Measurements from ENCODE around the gene CYP39A1.

DNA sequence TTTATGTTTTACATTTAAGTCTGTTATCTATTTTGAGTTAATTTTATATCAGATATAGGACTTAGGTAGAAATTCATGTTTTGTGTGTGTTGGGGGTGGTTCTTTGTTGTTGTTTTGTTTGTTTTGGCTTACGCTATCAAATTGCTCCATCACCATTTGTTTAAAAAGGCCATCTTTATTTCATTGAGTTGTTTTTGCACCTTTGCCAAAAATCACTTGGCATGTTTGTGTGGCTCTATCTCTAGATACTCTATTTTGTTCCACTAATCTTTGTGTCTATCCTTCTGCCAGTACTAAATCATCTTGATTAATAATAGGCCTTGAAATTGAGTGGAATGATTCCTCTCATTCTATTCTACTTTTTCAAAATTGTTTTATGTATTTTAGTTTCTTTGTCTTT lies 7.4 kb downstream of the CYP39A1 start:
- no peak for TF ChIP-seq CTCF (IDR thresholded peaks at IDR 0.05)
- no peak for TF ChIP-seq POLR2A (IDR thresholded peaks at IDR 0.05)
